Liver (tissue), 3 donors: ENCODE results near the gene SAMD1.

Experiments
- JUND ChIP-seq, 2 donors: IDR thresholded peaks; 2 replicates each; pipeline ENCODE4 v1.6.1; 2016; ENCODE audit warnings: antibody characterized with exemption in 2 of 2
- RAD21 ChIP-seq, 2 donors: IDR thresholded peaks; 2 replicates each; pipeline ENCODE4 v1.6.1; 2016; ENCODE audit warnings: antibody characterized with exemption in 2 of 2, mild to moderate bottlenecking in 2 of 2
- RXRA ChIP-seq, 2 donors: IDR thresholded peaks; 2 replicates each; pipeline ENCODE4 v1.6.1; 2017 to 2018; ENCODE audit warnings: antibody characterized with exemption in 2 of 2, mild to moderate bottlenecking in 1 of 2
- SP1 ChIP-seq: IDR thresholded peaks from 2 replicates; pipeline ENCODE4 v1.6.1; 2018; ENCODE audit warnings: antibody characterized with exemption, mild to moderate bottlenecking
- TF ChIP-seq, protein P1 (sequence below): fragments of 150-350 bp; IDR thresholded peaks from 2 replicates; pipeline ENCODE4 v1.5.1; 2017; ENCODE audit warnings: improper control_type of control experiment, low read depth, low read length; ENCODE audit not compliant: missing input control
- TF ChIP-seq, protein P2 (sequence below): IDR thresholded peaks from 2 replicates; pipeline ENCODE4 v1.6.1; 2016; ENCODE audit warnings: antibody characterized with exemption, mild to moderate bottlenecking
- TF ChIP-seq, protein P3 (sequence below): IDR thresholded peaks from 2 replicates; pipeline ENCODE4 v1.6.1; 2016; ENCODE audit warnings: antibody characterized with exemption
- donor health status: healthy.
- donor health status: healthy.

DNA sequence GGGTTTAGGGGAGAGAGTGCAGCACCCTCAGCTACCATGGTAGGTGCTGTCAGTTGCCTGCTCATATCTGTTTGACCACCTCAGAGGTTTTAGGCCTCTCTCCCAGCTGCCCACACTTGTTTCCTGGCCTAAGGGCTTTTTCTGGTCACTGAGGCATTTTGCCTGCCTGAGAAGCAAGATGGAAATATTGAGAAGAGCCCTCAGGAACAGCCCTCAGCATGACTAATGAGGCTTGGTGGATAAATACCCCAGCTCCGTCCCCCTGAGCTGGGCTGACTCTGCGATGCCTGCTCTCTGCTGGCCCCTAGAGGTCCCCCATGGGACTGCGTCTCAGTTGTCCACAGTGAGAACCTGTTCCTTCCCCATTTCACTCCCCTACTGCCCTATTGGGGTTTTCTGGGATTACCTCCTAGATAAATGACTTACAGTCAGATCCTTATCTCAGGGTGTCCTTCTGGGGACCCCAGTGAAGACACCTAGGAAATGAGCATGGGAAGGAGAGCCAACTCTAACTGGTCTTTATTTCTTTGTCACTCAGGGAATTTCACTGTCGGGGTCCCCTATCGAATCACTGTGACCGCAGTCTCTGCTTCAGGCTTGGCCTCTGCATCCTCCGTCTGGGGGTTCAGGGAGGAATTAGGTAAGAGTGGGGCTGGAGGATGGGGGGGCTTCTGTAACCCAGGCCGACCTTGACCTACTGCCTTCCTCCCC lies 42.0 kb downstream of the SAMD1 start:
- TF ChIP-seq, protein P1, sequence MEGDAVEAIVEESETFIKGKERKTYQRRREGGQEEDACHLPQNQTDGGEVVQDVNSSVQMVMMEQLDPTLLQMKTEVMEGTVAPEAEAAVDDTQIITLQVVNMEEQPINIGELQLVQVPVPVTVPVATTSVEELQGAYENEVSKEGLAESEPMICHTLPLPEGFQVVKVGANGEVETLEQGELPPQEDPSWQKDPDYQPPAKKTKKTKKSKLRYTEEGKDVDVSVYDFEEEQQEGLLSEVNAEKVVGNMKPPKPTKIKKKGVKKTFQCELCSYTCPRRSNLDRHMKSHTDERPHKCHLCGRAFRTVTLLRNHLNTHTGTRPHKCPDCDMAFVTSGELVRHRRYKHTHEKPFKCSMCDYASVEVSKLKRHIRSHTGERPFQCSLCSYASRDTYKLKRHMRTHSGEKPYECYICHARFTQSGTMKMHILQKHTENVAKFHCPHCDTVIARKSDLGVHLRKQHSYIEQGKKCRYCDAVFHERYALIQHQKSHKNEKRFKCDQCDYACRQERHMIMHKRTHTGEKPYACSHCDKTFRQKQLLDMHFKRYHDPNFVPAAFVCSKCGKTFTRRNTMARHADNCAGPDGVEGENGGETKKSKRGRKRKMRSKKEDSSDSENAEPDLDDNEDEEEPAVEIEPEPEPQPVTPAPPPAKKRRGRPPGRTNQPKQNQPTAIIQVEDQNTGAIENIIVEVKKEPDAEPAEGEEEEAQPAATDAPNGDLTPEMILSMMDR = peak; percentile 76
- TF ChIP-seq, protein P2, sequence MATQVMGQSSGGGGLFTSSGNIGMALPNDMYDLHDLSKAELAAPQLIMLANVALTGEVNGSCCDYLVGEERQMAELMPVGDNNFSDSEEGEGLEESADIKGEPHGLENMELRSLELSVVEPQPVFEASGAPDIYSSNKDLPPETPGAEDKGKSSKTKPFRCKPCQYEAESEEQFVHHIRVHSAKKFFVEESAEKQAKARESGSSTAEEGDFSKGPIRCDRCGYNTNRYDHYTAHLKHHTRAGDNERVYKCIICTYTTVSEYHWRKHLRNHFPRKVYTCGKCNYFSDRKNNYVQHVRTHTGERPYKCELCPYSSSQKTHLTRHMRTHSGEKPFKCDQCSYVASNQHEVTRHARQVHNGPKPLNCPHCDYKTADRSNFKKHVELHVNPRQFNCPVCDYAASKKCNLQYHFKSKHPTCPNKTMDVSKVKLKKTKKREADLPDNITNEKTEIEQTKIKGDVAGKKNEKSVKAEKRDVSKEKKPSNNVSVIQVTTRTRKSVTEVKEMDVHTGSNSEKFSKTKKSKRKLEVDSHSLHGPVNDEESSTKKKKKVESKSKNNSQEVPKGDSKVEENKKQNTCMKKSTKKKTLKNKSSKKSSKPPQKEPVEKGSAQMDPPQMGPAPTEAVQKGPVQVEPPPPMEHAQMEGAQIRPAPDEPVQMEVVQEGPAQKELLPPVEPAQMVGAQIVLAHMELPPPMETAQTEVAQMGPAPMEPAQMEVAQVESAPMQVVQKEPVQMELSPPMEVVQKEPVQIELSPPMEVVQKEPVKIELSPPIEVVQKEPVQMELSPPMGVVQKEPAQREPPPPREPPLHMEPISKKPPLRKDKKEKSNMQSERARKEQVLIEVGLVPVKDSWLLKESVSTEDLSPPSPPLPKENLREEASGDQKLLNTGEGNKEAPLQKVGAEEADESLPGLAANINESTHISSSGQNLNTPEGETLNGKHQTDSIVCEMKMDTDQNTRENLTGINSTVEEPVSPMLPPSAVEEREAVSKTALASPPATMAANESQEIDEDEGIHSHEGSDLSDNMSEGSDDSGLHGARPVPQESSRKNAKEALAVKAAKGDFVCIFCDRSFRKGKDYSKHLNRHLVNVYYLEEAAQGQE = no peak
- TF ChIP-seq RAD21 (IDR thresholded peaks at IDR 0.05) (peak; percentile 64 to 79), JUND (IDR thresholded peaks at IDR 0.05) (no peak), RXRA (IDR thresholded peaks at IDR 0.05) (no peak), SP1 (no peak)
- TF ChIP-seq, protein P3, sequence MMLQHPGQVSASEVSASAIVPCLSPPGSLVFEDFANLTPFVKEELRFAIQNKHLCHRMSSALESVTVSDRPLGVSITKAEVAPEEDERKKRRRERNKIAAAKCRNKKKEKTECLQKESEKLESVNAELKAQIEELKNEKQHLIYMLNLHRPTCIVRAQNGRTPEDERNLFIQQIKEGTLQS = no peak
